HepG2 (cell line): ENCODE results near the gene DOCK4. TPM values are rescaled to one million over a fixed set of nuclear protein-coding genes. Genes with fewer than 3 reads are reported as not detected.

Experiments
- ARNTL ChIP-seq: sonication (generic); formaldehyde crosslinking; IDR thresholded peaks from 2 replicates; pipeline ENCODE4 v1.4.0; 2020; ENCODE audit warnings: mild to moderate bottlenecking, missing genetic modification reagents
- DMAP1 ChIP-seq: IDR thresholded peaks from 2 replicates; pipeline ENCODE4 v1.6.1; 2016
- DPF2 ChIP-seq: sonication (generic); formaldehyde crosslinking; IDR thresholded peaks from 2 replicates; pipeline ENCODE4 v1.4.0; 2020; ENCODE audit warnings: mild to moderate bottlenecking, low read depth, missing genetic modification reagents, borderline replicate concordance
- IRF2 ChIP-seq: IDR thresholded peaks from 2 replicates; pipeline ENCODE4 v1.6.1; 2018; ENCODE audit warnings: missing genetic modification reagents, missing compliant biosample characterization
- KLF6 ChIP-seq: IDR thresholded peaks from 2 replicates; pipeline ENCODE4 v1.8.0; 2016; ENCODE audit warnings: missing biosample characterization, missing genetic modification reagents
- MAFF ChIP-seq: IDR thresholded peaks from 2 replicates; pipeline ENCODE4 v1.6.1; 2011; ENCODE audit warnings: low read depth, low read length, improper control_type of control experiment
- PAWR ChIP-seq: sonication (generic); formaldehyde crosslinking; IDR thresholded peaks from 2 replicates; pipeline ENCODE4 v1.4.0; 2020; ENCODE audit warnings: missing genetic modification reagents, mild to moderate bottlenecking, borderline replicate concordance
- RFX5 ChIP-seq: IDR thresholded peaks from 2 replicates; pipeline ENCODE4 v1.6.1; 2011; ENCODE audit warnings: low read depth, low read length, improper control_type of control experiment
- SIX4 ChIP-seq: sonication (generic); formaldehyde crosslinking; IDR thresholded peaks from 2 replicates; pipeline ENCODE4 v1.4.0; 2020; ENCODE audit warnings: missing genetic modification reagents
- TBP ChIP-seq: sonication (generic); formaldehyde crosslinking; IDR thresholded peaks from 2 replicates; pipeline ENCODE4 v1.5.0; 2020; ENCODE audit warnings: missing genetic modification reagents
- TMF1 ChIP-seq: sonication (generic); formaldehyde crosslinking; IDR thresholded peaks from 2 replicates; pipeline ENCODE4 v1.8.1; 2022; ENCODE audit warnings: low read depth, missing genetic modification reagents
- ZBTB7A ChIP-seq: sonication (generic); formaldehyde crosslinking; IDR thresholded peaks from 2 replicates; pipeline ENCODE4 v1.8.0; 2022; ENCODE audit warnings: mild to moderate bottlenecking, missing genetic modification reagents
- ZFP36 ChIP-seq: fragments of 150-350 bp; IDR thresholded peaks from 2 replicates; pipeline ENCODE4 v1.6.1; 2018; ENCODE audit warnings: borderline replicate concordance, low read length, low read depth; ENCODE audit not compliant: partially characterized antibody
- ZFP90 ChIP-seq: sonication (generic); formaldehyde crosslinking; IDR thresholded peaks from 2 replicates; pipeline ENCODE4 v1.8.0; 2022; ENCODE audit warnings: missing genetic modification reagents, mild to moderate bottlenecking, inconsistent platforms, borderline replicate concordance
- ZFX ChIP-seq: sonication (generic); formaldehyde crosslinking; IDR thresholded peaks from 2 replicates; pipeline ENCODE4 v1.4.0; 2020; ENCODE audit warnings: mild to moderate bottlenecking, low read depth, missing genetic modification reagents, moderate library complexity
- ZNF180 ChIP-seq: sonication (generic); formaldehyde crosslinking; IDR thresholded peaks from 2 replicates; pipeline ENCODE4 v1.4.0; 2020; ENCODE audit warnings: low read depth, missing genetic modification reagents, borderline replicate concordance
- ZNF34 ChIP-seq: sonication (generic); formaldehyde crosslinking; IDR thresholded peaks from 2 replicates; pipeline ENCODE4 v1.4.0; 2020; ENCODE audit warnings: mild to moderate bottlenecking, missing genetic modification reagents, borderline replicate concordance
- ZNF598 ChIP-seq: sonication (generic); formaldehyde crosslinking; IDR thresholded peaks from 2 replicates; pipeline ENCODE4 v1.5.1; 2020; ENCODE audit warnings: mild to moderate bottlenecking, missing genetic modification reagents, borderline replicate concordance
- ZNF614 ChIP-seq: IDR thresholded peaks from 2 replicates; pipeline ENCODE4 v1.6.1; 2018; ENCODE audit warnings: missing biosample characterization, missing genetic modification reagents, inconsistent platforms, borderline replicate concordance
- ZNF713 ChIP-seq: sonication (generic); formaldehyde crosslinking; IDR thresholded peaks from 2 replicates; pipeline ENCODE4 v1.4.0; 2020; ENCODE audit warnings: mild to moderate bottlenecking, missing genetic modification reagents
- ZNF746 ChIP-seq: sonication (generic); formaldehyde crosslinking; IDR thresholded peaks from 2 replicates; pipeline ENCODE4 v1.8.0; 2022; ENCODE audit warnings: mild to moderate bottlenecking, missing genetic modification reagents
- ZSCAN30 ChIP-seq: sonication (generic); formaldehyde crosslinking; IDR thresholded peaks from 2 replicates; pipeline ENCODE4 v1.5.0; 2020; ENCODE audit warnings: mild to moderate bottlenecking, missing genetic modification reagents
- polyA plus RNA-seq, 8 experiments: library from polyadenylated mRNA; depleted of rRNA in 3 of 8; stranded (reverse) in 7 of 8; unstranded in 1 of 8; fragments of >200 nt; fragmentation: Illumina TruSeq in 4 of 8; extraction: Trizol in 4 of 8; gene quantifications; 2 replicates each; pipeline versions ENCODE4 v1.2.1 to v1.2.3, GENCODE V29; 2011 to 2016; ENCODE audit warnings: low read depth in 4 of 8, missing spikeins in 1 of 8, mixed read lengths in 1 of 8; ENCODE audit not compliant: insufficient read depth in 1 of 8
- total RNA-seq, 5 experiments: library from RNA; depleted of rRNA; stranded (reverse); fragments of >200 nt; fragmentation: Illumina TruSeq; extraction: Trizol; gene quantifications; 2 replicates each; pipeline ENCODE4 v1.2.3, GENCODE V29; 2016; ENCODE audit warnings: low read depth in 1 of 5
- TF ChIP-seq, protein P1 (sequence below): sonication (generic); formaldehyde crosslinking; IDR thresholded peaks from 2 replicates; pipeline ENCODE4 v1.5.0; 2020; ENCODE audit warnings: mild to moderate bottlenecking, low read depth, missing genetic modification reagents, borderline replicate concordance
- TF ChIP-seq, protein P2 (sequence below): sonication (generic); formaldehyde crosslinking; IDR thresholded peaks from 2 replicates; pipeline ENCODE4 v1.4.0; 2020; ENCODE audit warnings: missing genetic modification reagents
- TF ChIP-seq, protein P3 (sequence below): sonication (generic); formaldehyde crosslinking; IDR thresholded peaks from 2 replicates; pipeline ENCODE4 v1.5.0; 2020; ENCODE audit warnings: missing genetic modification reagents

The DOCK4 gene
- total and polyA plus RNA-seq, 2 of the 13 experiments (the other 11 are each of a cell fraction or from before 2014, with no cell fraction given): 13.5 to 17.4 TPM

DNA sequence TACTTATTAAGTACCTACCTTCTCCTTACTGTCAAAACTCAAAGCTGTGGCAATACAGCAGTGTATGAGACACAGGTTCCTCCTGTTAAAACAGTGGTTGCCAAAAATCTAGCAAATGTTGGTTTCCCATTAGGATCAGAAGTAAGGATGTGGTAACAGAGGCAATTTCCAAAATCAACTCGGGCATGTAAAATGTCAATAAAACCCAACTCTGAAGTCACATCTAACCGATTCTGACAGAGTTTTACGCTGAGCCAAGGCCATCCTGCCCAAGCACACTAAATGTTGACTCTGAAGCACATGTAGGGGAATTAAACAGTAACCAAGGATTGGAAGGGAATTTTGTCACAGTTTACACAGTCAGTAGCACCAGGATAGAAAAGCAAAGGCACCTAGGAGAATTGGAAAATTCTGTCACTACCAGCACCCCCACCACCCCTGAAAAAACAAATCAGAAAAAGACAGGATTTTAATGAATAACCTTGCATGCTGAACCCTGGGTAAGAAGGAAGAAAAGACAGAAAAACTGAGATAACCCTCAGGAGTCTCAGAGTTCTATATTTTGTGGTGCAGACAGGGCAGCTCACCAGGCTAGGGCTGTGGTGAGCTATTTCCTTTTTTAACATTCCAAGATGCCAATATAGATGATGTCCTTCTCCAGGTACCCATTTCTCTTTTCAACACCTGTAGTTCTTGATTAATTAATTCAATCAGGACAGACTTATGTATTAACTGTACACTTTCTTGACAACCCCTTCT, 119.5 kb downstream of the DOCK4 start (continued):
- TF ChIP-seq, protein P1, sequence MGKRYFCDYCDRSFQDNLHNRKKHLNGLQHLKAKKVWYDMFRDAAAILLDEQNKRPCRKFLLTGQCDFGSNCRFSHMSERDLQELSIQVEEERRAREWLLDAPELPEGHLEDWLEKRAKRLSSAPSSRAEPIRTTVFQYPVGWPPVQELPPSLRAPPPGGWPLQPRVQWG: no peak
- TF ChIP-seq SIX4 (CRISPR knock-in tag): 0 out of 2 replicates have a peak, but pooled peaks have one; percentile 17
- TF ChIP-seq ZNF598 (CRISPR knock-in tag): no peak
- no peak for TF ChIP-seq PAWR (CRISPR knock-in tag)
- TF ChIP-seq MAFF: 0 out of 2 replicates have a peak, but pooled peaks have one; percentile 13
- no peak for TF ChIP-seq ZFP36
- TF ChIP-seq DMAP1 (CRISPR knock-in tag): peak; percentile 49; the same call in 1 of the 2 replicates
- no peak for TF ChIP-seq ZNF713
- no peak for TF ChIP-seq RFX5
- no peak for TF ChIP-seq ZBTB7A (CRISPR knock-in tag)
- TF ChIP-seq DPF2 (CRISPR knock-in tag): peak; percentile 62; the same call in 1 of the 2 replicates
- TF ChIP-seq TBP (CRISPR knock-in tag): no peak
- TF ChIP-seq IRF2: peak; percentile 61; the same call in 1 of the 2 replicates
- no peak for TF ChIP-seq ZSCAN30 (CRISPR knock-in tag)
- TF ChIP-seq TMF1 (CRISPR knock-in tag): no peak
- 0 out of 2 replicates have a peak, but pooled peaks have one; percentile 35 for TF ChIP-seq KLF6 (CRISPR knock-in tag)
- TF ChIP-seq, protein P2, sequence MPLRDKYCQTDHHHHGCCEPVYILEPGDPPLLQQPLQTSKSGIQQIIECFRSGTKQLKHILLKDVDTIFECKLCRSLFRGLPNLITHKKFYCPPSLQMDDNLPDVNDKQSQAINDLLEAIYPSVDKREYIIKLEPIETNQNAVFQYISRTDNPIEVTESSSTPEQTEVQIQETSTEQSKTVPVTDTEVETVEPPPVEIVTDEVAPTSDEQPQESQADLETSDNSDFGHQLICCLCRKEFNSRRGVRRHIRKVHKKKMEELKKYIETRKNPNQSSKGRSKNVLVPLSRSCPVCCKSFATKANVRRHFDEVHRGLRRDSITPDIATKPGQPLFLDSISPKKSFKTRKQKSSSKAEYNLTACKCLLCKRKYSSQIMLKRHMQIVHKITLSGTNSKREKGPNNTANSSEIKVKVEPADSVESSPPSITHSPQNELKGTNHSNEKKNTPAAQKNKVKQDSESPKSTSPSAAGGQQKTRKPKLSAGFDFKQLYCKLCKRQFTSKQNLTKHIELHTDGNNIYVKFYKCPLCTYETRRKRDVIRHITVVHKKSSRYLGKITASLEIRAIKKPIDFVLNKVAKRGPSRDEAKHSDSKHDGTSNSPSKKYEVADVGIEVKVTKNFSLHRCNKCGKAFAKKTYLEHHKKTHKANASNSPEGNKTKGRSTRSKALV: no peak
- TF ChIP-seq ZNF34 (CRISPR knock-in tag): no peak
- TF ChIP-seq ZNF746 (CRISPR knock-in tag): no peak
- peak; percentile 38; the same call in 1 of the 2 replicates for TF ChIP-seq ZFX (CRISPR knock-in tag)
- TF ChIP-seq, protein P3, sequence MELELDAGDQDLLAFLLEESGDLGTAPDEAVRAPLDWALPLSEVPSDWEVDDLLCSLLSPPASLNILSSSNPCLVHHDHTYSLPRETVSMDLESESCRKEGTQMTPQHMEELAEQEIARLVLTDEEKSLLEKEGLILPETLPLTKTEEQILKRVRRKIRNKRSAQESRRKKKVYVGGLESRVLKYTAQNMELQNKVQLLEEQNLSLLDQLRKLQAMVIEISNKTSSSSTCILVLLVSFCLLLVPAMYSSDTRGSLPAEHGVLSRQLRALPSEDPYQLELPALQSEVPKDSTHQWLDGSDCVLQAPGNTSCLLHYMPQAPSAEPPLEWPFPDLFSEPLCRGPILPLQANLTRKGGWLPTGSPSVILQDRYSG (CRISPR knock-in tag): no peak
- no peak for TF ChIP-seq ZFP90 (CRISPR knock-in tag)
- TF ChIP-seq ARNTL: peak; percentile 31; the same call in 1 of the 2 replicates
- TF ChIP-seq ZNF180 (CRISPR knock-in tag): no peak
- peak; percentile 84 for TF ChIP-seq ZNF614 (CRISPR knock-in tag)
